Measurements from ENCODE around the gene TCEAL8.
"Not testable (repeated sequence)": the region's sequence is repeated elsewhere in the genome, so short reads cannot be mapped to it uniquely, and the experiment has no call there.

TCEAL8 gene
- total RNA-seq: 14.2 to 18.7 (median 16.3) reads per million in 4 experiments

DNA sequence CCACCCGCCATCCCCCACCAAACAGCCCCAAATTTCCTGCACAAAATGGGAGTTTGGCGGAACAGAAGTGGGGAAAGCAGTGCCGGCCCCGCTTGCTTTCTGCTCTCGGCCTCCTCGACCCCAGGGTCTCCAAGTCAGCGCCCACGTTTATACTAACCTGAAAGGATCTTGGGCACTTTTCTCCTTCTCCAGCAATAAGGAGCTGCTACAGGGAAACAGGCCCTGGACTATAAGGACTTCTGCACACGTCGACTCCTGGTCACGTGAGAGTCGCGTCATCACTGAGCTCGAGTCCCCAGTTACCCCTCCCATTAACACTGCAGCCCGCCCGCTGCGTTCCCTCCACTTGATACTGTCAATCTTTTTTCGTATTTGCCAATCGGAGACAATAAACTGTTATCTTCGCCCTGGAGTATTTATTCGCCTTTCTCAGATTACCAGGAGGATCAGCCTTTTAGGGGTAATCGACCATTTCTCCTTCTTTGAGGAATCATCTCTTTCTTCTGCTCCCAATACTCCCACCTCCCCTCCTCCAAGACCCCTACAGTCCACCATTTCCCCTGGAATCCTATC lies at the start of gene TCEAL8:
TSS of gene TCEAL8 (minus strand) at position 235 of the 573 bp plus-strand sequence. CDS start 1,176 bp downstream, outside the sequence.
- DNase-seq: peak; percentile 36

DNA sequence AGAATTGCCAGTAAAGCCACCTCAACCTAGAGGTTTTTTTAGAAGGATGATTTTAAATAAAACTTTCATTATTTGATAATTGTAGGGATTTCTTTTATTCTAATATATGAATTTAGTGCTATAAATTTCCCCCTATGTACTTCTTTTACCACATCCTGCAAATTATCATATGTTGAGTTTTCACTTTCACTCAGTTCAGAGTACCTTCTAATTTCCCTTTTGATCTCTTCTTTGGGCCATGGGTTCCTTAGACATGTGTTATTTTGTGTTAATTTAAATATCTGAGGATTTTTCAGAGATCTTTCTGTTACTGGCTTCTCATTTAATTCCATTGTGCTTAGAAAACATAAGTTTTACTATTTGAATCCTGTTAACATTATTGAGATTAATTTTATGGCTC lies 49.8 kb upstream of the TCEAL8 start:
- no peak for DNase-seq

DNA sequence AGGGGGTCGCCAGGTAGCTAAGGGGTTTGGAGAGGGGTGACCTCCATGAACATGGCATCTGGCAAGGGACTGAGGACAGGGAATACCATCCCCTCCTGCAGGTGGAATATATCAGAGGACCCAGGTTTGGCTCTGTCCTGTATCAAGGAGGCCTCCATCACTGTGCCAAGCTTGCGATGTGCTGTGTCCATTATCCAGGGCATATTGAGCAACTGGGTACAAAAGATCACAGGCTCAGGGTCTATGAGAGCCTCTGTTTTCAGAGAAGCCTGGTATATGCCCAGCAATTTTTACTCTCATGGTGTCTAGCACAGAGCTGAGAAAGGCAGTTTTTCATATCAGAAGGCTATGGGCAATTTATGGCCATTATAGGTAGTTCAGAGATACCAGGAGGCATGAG lies 38.2 kb upstream of the TCEAL8 start:
- no peak for DNase-seq

DNA sequence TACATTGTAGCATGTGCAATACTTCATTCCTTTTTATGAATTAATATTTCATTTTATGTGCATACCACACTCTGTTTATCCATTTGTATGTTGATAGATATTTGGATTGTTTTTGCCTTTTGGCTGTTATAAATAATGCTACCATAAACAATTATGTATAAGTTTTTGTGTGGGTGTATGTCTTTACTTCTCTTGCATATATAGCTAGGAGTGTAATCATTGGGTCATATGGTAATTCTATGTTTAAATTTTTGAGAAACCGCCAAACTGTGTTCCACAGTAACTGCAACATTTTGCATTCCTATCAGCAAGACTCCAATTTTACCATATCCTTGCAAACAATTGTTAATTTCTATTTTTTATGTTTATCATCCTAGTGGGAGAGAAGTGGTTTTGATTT lies 24.7 kb upstream of the TCEAL8 start:
- no peak for DNase-seq

DNA sequence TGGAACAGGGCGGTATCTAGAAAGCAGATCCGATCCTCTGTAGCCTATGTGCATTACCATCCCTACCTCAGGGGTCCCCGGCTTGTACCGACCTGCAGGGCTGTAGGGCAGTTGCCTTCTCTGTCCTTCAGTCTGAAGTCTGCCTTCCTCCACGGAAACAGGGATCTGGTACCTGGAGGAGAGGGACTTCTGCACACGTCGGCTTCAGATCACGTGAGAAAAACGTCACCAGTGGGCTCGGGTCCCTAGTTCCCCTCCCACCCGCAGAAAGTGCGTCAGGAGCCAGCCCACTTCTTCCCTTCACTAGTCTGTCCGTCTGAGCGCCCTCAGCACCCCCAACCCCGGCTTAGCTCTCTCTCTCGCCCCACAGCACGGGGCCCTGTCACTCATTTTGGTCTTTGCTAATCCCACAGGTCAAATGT lies 21.6 kb upstream of the TCEAL8 start, which contains the start of gene TCEAL5:
TSS of gene TCEAL5 (minus strand) at position 170 of the 422 bp plus-strand sequence. CDS start 2,187 bp downstream, outside the sequence.
- DNase-seq: no peak

GRCh38 chrX:103275947-103276567 lies 21.1 kb upstream of the TCEAL8 start:
- DNase-seq: no peak

GRCh38 chrX:103274284-103274683 lies 19.3 kb upstream of the TCEAL8 start:
- DNase-seq: no peak

- no peak for DNase-seq
These were observed 3.3 kb upstream of the TCEAL8 start for GRCh38 chrX:103258275-103258674.

GRCh38 chrX:103256651-103257050 lies 1.7 kb upstream of the TCEAL8 start:
- DNase-seq: no peak

DNA sequence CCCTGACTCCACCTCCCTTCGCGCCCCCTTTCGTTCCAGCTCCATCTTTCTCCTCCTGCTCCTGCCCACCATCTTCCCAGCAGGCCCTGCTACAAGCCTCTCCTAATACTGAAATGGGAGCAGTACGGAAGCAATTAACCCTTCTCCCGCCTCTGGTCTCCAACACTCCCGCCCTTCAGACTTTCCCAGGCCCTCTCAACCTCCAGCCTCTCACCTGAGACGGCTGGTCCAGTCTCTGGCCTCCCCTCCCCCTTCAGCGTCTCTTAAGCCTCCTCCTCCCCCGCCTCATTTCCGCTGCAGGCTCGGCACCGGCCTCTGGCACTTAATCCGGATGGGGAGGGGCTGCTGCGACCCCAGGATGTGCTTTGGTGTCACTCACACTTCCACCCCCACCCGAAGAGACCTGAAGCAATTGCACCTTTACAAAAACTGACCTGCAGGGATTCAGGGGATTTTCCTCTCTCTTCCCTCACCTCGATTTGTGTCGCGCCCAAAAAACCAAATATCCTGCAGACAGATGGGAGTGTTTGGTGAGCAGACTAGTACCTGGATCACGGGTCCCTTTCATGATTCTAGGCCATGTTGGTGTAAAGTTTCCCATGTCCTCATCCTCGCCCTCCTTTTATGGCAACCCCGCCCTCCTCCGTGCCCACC lies 657 bp downstream of the TCEAL8 start:
- DNase-seq: peak; percentile 6

DNA sequence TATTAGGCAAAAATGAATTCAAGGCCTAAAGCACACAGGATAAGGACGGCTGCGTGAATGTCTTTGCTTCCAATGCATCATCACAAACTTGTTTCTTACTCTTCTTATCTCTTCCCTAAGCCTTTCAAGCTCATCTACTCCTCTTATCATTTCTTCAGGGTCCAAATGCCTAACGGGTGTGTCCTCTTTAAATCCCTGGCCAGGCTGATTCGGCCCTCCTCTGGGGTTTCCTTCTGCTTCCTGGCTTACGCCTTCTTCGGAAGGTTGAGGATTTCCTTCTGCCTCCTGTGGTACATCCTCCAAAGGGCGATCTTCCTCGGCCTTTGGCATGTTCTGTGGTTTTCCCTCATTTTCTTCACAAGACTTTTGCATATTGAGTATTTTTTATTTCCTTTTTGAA lies 1.3 kb downstream of the TCEAL8 start:
- no peak for DNase-seq

- no peak for DNase-seq
These were observed 4.0 kb downstream of the TCEAL8 start for GRCh38 chrX:103250977-103251376.

- DNase-seq: no peak
These were observed 5.2 kb downstream of the TCEAL8 start for GRCh38 chrX:103249805-103250204.

DNA sequence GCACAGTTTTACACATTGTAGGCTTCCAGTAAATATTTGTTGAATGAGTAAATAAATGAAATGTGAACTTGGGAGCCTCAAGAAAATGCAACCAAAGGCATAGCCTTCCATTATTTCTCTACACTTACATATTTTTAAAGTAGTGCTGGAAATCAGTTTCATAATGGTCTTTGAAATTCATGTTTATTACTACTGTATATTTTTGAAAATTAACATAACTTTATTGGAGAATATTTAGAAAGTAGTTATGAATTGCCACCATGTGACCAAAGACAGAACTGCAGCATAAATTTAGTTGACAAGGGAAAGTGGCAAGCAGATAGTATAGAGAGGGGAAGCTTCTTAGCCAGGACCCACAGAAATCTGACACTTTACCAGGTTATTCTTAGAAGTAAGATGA lies 6.4 kb downstream of the TCEAL8 start:
- no peak for DNase-seq

GRCh38 chrX:103240155-103240554 lies 14.8 kb downstream of the TCEAL8 start:
- DNase-seq: no peak

DNA sequence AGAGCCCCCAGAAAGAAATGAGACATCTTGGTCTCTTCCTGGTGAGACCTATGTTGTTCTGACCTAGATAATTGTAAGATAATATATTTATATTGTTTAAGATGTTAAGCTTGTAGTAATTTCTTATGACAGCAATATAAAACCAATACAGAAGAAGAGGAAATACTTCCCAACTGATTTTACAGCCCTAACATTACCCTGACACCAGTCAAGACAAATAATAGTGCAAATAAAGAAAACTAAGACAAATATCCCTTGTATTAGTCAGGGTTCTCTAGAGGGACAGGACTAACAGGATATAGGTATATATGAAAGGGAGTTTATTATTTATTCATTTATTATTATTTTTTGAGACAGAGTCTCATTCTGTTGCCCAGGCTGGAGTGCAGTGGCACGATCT lies 18.7 kb downstream of the TCEAL8 start:
- no peak for DNase-seq

DNA sequence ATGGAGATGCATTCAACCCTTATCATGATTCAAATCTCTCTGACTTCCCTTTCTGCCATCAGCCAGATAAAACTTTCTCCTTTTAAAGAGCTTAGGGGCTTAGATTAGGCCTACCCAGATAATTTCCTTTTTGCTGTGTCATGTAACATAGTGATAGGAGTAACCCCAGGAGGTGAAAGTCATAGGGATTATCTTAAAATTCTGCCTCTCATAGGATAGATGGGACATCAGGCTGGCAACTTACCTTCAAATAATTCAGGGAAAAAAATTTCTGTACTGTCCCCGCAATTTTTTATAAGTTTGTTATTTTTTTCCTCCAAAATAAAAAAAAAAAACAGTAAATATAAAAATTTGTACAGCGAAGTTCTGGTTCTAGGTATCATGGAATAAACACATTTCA lies 19.3 kb downstream of the TCEAL8 start:
- not testable (repeated sequence) for DNase-seq

DNA sequence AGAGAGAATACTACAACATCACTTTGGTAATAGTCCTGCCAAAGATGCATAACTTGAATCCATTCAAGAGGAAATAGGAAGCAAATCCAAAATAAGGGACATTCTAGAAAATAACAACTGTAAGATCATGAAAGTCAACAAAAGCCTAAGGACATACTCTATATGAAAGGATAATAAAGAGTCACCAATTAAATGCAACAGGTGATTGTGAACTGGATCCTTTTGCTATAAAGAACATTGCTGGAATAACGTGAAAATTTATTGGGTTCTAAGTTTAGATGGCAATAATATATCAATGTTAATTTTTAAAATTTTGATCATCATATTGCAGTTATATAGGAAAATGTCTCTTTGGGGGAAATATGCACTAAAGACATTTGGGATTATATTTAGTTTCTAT lies 20.1 kb downstream of the TCEAL8 start:
- no peak for DNase-seq

GRCh38 chrX:103233263-103233662 lies 21.7 kb downstream of the TCEAL8 start:
- DNase-seq: no peak

GRCh38 chrX:103225918-103226317 lies 29.0 kb downstream of the TCEAL8 start:
- DNase-seq: not testable (repeated sequence)

DNA sequence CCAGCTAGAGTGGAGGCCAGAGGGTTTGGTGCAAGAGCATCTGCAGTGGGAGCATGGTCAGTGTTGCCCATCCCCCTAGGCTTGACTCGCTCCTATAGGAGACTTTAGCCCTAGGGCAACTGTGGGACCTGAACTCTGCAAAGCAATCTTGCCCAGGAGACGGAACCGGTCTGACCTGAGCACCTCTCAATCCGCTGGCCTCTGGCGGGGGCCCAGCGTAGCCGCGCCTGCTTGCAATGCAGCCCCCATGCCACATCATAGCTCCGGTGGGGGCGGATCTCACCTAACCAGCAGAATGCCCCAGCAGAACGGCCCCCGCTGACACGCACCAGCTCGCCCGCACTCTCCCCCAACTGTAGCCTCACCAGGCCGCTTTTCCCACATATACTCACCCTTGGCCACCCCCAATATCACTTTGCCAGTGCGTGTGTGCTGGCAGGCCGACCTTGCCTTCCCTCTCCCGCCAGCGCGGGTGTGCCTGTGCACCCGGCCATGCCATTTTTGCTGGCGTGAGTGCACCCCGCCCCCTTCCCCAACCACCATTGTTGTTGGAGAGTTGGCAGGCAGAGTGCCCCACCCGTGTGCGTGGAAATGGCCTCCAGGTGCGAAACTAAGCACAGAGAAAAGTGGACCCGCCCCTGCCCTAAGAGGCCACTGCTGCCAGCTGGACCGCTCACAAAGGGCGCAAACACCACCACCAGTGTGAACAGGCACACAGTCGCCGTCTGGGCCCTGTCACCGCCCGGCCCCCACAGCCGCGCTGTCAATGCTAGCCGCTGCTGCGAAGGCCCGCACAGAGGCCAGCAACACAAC lies 34.2 kb downstream of the TCEAL8 start:
- DNase-seq: no peak

- DNase-seq: peak; percentile 23
These were observed 39.4 kb downstream of the TCEAL8 start for GRCh38 chrX:103215425-103215991.

DNA sequence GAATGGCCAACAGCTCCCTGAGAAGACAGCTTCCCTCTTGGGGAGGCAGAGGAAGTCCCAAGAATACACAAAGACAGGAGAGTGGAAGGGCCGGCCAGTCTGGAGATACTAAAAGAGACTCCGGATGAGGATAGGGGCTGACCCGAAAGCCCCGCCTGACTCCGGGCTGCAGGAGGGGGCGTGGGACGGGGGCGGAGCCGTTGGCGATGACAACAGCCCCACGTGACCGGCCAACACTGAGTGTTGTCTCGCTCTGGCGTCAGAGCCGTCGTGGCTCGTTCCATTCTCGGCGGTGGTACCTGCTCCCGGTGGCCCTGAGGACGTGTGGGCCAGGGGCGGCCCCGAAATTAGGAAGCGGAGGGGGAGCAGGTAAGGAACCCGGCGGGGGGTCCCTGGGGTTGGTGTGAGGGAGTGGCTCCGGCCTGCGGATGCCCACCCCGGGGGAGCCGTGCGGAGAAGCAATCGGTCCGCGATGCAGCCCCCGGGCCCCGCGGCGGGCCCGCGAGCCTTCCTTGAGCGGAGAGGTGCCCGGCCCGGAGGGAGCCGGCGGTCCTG lies 40.0 kb downstream of the TCEAL8 start, which contains the start of gene BEX4:
TSS of gene BEX4 (plus strand) at position 239 of the 555 bp plus-strand sequence. CDS start 1,046 bp downstream, outside the sequence.
- peak; percentile 71 for DNase-seq

Measured in effector CD8-positive, alpha-beta T cell (primary cell).